DOHH2 (cell line): ENCODE data around the gene POPDC3.

Experiments used
- EZH2phosphoT487 ChIP-seq: fragments of 200-600 bp; sonication (generic); IDR thresholded peaks from 2 replicates; pipeline ENCODE4 v1.6.1; 2017; ENCODE audit warnings: borderline replicate concordance, mild to moderate bottlenecking, antibody characterized with exemption, low read length, moderate library complexity, mixed read lengths
- TF ChIP-seq, protein P1 (sequence below): fragments of 200-600 bp; sonication (generic); IDR thresholded peaks from one replicate; pipeline ENCODE4 v1.5.1; 2014; ENCODE audit warnings: antibody characterized with exemption, mild to moderate bottlenecking, low read depth, low read length; ENCODE audit not compliant: poor library complexity, severe bottlenecking

DNA sequence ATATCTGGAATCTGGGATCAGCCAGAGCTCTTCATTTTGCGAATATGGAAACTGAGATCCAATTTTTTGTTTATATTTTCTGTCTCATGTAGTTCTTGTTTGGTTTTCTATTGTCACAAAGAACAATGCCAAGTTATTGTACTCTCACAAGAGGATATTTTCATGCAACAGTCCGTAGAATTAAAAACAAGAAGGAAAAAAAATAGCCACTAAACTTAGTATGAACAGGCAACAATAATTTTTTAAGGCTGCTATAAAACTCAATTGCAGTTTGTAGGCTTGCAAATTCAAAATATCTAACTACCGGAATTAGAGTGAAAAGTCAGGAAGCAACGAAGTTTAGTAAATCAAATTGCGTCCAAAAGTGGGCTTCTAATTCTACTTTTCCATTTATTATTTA is 1.2 kb downstream of the POPDC3 start:
- TF ChIP-seq, protein P1, sequence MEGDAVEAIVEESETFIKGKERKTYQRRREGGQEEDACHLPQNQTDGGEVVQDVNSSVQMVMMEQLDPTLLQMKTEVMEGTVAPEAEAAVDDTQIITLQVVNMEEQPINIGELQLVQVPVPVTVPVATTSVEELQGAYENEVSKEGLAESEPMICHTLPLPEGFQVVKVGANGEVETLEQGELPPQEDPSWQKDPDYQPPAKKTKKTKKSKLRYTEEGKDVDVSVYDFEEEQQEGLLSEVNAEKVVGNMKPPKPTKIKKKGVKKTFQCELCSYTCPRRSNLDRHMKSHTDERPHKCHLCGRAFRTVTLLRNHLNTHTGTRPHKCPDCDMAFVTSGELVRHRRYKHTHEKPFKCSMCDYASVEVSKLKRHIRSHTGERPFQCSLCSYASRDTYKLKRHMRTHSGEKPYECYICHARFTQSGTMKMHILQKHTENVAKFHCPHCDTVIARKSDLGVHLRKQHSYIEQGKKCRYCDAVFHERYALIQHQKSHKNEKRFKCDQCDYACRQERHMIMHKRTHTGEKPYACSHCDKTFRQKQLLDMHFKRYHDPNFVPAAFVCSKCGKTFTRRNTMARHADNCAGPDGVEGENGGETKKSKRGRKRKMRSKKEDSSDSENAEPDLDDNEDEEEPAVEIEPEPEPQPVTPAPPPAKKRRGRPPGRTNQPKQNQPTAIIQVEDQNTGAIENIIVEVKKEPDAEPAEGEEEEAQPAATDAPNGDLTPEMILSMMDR: no peak
- TF ChIP-seq EZH2phosphoT487: no peak
